GM21390 (cell line): ENCODE data around the gene CAPN5.

Experiments used
- ATAC-seq: cut with Tn5 transposase; IDR thresholded peaks from one replicate; pipeline ENCODE4 v1.9.1; 2021; ENCODE audit not compliant: unreplicated experiment

CAPN5 gene

DNA sequence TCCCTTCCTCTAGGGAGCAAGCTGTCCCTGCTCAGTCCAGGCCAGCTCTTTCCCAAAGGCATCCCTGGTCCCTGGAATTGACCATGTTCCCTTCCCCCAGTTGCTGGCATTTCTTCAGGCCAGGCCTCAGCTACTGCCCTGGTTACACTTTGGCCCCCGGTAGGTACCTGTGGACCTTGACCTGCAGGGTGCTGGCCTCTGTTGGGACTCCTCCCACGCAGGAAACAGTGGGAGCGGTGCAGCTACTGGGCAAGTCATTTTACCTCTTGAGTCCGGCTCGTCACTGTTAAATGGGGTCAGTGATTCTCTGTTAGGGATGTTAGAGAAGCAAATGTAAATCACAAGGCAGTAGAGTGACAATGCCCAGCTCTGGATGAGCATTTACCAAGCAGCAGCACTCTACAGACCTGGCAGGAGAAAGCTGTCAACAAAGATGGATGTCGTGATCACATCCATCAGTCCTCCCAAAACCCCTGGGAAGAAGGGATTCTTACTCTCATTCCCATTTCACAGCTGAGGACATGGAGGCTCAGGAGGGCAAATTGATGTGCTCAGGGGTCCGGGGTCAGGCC, 78.2 kb downstream of the CAPN5 start:
- no peak for ATAC-seq

GRCh38 chr11:77146261-77147035, 79.7 kb downstream of the CAPN5 start:
- ATAC-seq: no peak

- no peak for ATAC-seq
Observed at GRCh38 chr11:77147036-77147315, 80.2 kb downstream of the CAPN5 start.

DNA sequence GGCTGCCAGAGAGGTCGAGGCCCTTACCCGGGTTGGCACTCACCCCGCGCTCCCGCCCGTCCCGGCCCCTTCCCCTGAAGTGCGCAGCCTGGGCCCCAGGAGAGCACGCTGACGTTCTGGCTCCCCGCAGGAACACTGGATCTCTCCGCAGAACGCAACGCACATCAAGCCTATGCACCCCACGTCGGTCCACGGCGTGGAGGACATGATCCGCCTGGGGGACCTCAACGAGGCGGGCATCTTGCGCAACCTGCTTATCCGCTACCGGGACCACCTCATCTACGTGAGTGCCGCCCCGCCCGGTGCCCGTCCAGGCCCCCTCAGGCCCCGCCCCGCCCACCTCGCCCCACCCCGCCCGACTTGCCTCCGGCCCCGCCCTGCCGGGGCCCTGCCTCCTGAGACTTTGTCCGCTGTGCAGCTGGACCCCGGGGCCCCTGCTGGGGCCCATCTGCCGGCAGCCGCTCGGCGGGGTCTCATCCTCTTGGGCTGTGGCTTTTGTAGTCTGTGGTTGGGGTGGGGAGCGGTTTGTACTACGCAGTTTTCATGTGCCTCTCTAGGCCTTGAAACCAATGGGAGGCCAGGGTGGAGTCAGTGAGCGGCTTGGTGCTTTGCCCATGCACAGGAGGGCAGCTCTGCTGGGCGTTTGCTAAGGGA, 81.0 kb downstream of the CAPN5 start:
- no peak for ATAC-seq

DNA sequence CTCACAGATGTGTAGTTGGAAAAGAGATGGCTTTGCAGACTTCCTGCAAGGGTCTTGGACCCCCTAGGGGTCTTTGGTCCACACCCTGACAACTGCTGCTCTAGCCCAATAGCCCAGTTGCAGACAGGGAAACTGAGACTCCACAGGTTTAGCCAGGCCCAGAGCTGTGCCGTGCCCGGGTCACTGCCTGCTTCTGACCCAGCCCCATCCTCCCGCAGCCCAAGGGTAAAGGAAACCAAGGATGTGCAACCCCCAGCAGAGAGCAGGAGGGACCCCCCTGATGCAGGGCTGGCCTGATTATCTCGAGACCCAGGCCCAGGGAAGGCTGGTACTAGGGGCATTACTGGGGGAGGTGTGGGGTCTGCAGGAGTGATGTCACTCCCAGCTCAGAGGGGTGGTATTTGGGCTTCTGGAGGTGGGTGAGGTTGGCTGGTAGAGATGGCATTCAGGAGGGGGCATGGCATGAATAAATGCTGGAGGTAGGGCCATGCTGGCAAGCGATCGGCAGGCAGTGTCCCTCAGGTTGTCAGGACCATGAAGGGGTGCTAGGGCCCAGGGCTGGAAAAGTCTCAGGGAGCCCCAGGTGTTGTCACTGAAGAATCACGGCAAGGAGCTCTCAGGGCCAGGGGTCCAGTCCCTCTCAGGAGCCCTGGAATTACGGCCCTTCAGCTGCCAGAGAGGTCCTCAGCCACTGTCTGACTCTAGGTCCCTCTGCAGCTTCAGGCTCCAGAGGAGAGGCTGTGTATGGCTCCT, 82.4 kb downstream of the CAPN5 start:
- no peak for ATAC-seq

DNA sequence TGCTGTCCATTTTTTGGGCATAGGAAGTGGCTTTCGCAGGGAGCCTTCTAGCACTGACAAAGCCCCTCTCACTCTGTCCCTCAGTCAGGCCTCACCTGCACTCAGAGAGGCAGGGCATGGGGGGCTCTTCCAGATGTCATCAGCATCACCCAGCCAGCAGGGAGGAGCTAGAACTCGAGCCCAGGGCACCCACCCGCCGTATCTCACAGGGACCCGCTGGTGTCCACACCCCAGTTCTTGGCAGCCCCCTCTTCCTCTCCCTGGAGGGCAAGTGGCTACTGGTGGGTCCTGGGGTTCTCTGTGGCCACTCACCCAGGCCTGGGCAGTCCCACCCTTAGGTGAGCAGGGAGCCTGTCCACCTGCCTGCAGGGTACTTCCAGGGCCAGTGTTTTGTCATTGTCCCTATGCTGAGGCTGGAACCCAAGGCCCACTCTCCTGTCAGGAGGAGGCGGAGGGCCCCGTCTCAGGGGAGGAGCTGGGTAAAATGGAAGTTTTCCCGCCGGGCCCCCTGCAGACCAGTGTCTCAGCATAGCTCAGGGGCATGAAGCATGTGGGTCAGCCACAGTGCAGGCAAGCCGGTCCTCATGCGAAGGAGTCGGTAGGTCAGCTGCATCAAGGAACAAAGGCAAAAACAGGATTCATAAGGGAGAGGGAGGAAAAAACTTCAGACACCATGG, 83.1 kb downstream of the CAPN5 start:
- no peak for ATAC-seq

DNA sequence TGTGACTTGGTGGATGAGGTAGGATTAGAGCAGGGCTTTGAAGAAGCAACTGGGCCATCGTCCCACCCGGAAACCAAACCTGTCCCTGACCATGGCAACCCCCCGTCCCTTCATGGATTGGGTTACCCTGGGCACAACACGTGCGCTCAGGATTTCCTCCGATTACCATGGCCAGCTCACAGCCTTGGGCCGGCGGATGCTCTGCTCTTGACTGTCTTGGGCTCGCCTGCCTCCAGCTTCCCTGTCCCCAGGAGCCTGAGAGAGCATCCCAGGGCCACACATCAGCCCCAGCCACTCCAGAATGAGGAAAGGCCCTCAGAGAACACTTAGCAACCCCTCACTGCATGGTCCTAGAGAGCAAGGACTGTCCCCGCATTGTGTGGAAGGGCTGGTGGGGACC, 84.1 kb downstream of the CAPN5 start:
- no peak for ATAC-seq

DNA sequence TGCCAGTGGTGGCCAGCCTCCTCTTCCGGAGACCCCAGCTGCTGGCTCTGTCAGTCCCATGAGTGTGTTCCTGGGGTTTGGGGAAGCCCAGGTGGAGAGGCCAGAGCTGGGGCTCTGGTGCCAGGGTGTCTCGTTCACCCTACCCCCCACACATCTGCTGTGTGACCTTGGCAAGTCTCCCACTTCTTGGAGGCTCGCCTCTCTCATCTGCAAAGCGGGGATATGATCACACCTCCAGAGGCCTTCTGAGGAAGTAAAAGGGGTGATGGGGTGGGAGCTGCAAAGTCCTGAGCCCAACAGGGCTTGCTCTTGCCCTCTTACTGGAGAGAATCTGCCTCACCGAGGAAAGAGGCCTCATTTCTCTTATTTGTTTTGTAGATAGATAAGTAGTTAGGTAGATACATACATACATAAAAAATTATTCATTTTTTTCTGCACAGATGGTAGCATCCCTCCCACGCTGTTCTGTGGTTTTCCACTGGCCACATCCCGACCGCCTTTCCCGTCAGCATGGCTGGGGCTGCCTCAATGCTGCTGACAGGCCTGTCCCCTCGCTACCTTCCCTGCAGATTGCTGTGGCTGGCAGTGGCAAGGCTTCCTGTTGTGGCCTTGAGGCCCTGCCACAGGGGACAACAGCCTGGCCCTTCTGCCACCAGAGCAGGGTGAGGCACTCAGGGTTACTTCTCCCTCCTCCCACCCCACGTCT, 85.2 kb downstream of the CAPN5 start:
- no peak for ATAC-seq

DNA sequence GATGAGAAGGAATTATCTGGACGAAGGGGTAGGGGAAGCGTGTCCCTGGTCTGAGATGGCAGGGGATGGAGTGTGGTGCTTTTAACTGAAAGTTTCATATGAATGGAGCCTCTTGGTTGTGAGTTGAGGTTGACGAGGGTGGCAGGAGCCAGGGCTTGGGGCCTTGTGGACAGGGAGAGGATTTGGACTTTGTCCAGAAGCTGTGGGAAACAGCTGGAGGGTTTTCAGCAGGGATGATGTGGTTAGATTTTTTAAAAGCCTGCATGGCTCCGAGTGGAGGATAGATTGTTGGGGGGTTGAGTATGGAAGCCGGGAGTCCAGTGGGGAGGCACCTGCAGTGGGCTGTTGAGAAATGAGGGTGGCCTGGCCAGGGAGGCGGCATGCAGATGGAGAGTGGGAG, 86.1 kb downstream of the CAPN5 start:
- no peak for ATAC-seq

GRCh38 chr11:77153276-77154185, 86.8 kb downstream of the CAPN5 start:
- no peak for ATAC-seq

- no peak for ATAC-seq
Observed at GRCh38 chr11:77154381-77155081, 87.8 kb downstream of the CAPN5 start.

DNA sequence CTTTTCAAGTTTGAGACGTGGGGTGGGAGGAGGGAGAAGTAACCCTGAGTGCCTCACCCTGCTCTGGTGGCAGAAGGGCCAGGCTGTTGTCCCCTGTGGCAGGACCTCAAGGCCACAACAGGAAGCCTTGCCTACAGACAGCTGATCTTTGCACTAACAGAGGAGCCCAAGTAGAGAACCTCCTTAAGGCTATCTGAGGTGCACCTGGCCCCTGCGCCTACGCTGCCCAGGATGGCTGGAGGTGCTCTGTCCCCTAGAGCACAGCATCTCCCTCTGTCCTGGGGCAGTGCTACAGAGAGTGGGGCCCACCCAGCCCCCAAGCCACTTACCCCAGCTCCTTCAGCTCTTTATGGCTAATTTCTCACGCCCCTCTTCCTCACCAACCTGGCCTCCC, 88.3 kb downstream of the CAPN5 start:
- ATAC-seq: no peak

DNA sequence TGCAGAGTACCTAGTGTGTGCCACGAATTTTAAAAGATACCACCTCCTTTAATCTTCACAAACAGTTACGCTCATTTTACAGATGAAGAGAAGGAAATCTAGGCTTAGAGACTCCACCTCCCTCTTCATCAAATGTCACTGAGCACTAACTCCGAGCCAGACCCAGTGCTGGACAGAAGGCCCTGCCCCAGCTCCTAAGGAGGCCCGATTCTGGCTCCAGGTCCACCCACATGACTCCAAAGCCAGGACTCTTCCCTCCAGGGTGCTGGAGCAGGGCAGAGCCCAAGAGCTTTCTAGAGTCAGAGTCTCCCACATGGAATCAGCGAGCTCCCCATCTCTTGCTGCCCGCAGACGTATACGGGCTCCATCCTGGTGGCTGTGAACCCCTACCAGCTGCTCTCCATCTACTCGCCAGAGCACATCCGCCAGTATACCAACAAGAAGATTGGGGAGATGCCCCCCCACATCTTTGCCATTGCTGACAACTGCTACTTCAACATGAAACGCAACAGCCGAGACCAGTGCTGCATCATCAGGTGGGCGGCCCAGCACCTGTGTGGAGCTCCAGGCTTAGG, 88.9 kb downstream of the CAPN5 start:
- ATAC-seq: no peak

GRCh38 chr11:77156396-77157195, 89.8 kb downstream of the CAPN5 start:
- ATAC-seq: no peak

DNA sequence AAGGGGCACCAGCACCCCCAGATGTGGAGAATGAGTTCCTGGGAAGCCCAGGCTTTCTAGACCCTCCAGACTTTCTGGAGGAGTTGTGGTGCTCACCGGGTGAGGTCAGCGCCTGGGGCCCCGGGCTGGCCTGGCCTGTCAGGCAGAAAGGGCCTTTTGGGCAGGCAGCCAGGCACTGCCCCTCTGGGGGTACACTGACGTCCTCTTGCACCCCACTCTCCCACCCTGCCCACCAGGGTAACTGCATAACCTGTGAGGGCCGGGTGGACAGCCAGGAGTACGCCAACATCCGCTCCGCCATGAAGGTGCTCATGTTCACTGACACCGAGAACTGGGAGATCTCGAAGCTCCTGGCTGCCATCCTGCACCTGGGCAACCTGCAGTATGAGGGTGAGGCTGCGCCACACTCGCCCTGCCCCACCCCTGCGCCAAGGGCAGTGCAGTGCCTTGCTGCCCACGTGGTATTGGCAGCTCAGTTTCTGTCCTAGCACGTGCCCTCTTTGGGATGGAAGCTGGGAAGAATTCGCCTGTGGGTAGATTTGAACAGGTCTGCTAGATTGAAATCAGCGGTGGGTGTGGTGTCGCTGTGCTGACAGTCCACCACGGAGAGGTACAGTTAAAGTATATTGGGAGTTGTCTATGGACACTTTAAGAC, 91.4 kb downstream of the CAPN5 start:
- no peak for ATAC-seq

DNA sequence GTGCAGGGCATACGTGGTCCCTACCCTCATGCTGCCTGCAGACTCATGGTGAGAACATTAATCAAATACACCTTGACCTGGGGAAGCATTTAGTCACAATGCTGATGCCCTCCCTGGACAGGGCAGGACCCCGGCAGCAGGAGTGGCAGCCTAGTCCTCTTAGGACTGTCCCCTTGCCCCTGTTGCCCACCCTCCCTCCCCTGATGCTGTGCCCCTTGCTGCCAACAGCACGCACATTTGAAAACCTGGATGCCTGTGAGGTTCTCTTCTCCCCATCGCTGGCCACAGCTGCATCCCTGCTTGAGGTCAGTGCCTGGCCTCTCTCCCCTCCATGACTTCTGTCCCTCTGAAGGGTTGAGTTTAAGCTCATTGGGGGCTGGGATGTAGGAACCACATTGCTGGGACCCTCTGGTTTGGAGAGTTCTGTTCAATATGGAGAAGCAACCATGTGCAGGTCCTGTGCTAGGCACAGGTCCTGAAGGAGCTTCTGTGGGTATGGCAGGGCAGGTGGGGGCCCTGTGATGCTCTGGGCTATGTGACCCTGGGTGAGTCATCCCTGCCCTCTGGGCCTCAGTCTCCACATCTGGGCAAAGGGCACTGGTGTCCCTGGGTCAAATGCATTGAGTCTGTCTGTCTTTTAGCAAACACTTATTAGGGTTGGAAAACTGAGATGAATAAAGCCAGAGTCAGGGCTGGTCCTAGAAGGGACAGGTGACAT, 92.6 kb downstream of the CAPN5 start:
- no peak for ATAC-seq
